AG09319 (cell line): ENCODE measurements around the gene MARCHF10.

Source experiments
- DNase-seq: peaks from one replicate; pipeline ENCODE4 v3.0.0-alpha.2; 2010; ENCODE audit warnings: low read depth; ENCODE audit errors: extremely low read depth
- TF ChIP-seq, protein P1 (sequence below): IDR thresholded peaks from 2 replicates; pipeline ENCODE4 v1.5.1; 2011; ENCODE audit warnings: low read depth, mild to moderate bottlenecking, inconsistent platforms, low read length, moderate library complexity

The MARCHF10 gene

DNA sequence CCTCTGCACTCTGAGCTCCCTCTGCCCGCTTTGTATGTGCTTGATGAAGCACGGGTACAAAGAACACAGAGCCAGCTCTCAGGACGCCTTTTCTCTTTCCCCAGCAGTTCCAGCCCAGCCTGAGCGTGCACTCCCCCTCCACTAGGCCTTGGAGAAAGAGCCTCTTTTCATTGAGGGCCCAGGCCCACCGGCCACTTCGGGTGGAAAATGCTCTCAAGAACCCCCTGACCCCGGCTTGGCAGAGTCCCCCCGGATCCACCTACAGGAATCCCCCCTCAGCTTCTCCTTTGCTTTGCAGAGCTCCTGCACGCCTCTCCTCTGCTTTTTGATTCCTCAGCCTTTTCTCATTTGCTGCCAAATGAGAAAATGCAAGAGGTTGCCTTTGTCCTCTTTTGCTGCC is 150.4 kb downstream of the MARCHF10 start:
- DNase-seq: no peak
- TF ChIP-seq, protein P1, sequence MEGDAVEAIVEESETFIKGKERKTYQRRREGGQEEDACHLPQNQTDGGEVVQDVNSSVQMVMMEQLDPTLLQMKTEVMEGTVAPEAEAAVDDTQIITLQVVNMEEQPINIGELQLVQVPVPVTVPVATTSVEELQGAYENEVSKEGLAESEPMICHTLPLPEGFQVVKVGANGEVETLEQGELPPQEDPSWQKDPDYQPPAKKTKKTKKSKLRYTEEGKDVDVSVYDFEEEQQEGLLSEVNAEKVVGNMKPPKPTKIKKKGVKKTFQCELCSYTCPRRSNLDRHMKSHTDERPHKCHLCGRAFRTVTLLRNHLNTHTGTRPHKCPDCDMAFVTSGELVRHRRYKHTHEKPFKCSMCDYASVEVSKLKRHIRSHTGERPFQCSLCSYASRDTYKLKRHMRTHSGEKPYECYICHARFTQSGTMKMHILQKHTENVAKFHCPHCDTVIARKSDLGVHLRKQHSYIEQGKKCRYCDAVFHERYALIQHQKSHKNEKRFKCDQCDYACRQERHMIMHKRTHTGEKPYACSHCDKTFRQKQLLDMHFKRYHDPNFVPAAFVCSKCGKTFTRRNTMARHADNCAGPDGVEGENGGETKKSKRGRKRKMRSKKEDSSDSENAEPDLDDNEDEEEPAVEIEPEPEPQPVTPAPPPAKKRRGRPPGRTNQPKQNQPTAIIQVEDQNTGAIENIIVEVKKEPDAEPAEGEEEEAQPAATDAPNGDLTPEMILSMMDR: no peak

DNA sequence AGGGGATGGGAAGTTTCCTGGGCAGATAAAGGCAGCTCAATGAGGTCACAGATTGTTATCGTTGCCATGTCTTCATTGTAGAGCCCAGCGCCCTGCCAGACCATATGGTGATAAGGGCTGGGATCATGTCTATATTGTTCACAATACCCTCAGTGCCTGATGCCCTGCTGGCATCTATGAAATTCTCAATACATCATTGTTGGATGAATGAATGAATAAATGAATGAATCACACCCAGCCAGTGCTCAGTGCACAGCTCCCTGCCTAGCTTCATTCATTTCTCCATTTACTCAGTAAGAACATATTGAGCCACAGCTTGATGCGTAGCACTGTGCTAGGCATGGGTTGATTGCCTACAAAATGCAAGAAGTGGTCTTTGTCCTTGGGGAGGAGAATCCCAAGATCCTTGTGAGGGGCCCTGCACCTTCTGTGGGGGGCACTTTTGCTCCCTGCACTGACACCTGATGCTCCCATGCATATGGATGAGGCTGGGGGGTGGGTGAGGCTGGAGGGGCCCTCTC is 150.9 kb downstream of the MARCHF10 start:
- DNase-seq: no peak
- TF ChIP-seq, protein P1: no peak

DNA sequence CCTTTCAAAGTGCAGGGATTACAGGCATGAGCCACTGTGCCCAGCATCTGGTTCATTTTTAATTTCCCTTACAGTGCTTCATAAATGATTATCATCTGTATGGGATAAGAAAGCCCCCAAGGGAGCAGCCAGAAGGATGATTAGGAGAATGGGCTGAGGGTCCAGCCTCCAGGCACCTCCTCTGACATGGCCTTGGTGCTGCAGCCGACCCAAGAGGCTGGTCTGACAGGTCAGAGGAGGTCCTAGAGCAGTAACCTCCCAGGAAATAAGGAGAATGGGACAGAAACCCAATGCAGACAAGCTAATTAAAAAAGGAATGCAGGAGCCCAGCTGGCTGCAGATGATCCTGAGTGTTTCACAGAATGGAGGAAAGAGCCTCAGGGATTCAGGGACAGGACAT is 151.7 kb downstream of the MARCHF10 start:
- no peak for DNase-seq

DNA sequence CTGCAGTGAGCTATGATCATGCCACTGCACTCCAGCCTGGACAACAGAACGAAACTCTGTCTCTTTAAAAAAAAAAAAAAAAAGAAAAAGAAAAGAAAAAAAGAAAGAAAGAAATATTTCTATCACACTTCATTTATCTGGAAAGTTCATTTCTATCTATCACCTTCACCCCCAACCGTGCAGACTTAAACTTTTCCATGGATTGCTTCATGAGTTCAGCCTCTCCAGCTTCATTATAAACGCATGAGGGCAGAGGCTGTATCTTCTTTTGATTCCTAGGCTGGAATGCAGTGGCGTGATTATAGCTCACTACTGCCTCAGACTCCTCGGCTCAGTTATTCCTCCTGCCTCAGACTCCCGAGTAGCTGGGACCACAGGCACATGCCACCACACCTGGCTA is 152.5 kb downstream of the MARCHF10 start:
- TF ChIP-seq, protein P1: no peak
- no peak for DNase-seq

More for the DNA sequence above, 151.7 kb downstream of the MARCHF10 start:
- TF ChIP-seq, protein P1: no peak

DNA sequence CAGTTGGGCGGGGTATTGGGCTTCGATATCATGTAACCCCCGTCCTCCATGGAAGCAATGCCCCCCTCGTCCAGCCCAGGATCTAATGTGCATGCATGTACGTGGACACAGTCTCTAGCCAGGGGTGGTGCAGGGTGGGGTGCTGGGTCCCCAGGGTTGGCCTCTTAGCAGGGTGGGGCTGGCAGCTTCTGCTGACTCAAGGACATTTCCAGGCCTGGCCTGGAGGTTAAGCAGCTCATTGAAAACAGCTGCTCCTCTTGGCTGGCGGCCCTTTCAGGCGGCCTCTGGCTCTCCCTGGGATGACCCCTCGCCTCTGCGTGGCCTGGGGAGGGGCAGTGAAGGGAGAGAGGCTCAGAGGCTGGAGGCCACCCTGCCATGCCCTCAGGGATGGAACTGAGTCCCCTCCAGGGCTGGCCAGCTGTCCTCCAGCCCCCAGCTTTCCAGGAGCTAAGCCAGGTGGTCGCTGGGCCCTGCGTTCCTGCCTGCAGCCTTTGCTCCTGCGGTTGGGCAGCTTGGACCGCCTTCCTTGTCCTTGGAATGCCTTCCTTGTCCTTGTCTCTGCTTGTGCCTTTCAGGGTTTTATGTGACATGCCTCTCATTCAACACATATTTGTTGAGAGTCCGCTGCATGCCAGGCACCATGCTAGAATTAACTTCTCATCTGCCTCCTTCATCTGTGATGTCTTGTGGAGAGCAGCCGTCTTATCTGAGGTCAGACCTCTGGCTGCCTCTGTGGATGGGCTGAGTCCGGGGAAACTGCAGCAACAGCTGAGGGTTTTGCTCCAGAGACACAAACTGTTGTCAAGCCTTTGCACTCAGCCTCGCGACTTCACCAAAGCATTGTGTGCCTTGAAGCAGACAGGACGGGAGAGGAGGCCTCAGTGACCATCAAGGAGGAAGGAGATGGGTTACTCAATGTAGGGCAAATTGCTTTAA is 154.0 kb downstream of the MARCHF10 start:
- DNase-seq: peak; percentile 66
- TF ChIP-seq, protein P1: no peak

DNA sequence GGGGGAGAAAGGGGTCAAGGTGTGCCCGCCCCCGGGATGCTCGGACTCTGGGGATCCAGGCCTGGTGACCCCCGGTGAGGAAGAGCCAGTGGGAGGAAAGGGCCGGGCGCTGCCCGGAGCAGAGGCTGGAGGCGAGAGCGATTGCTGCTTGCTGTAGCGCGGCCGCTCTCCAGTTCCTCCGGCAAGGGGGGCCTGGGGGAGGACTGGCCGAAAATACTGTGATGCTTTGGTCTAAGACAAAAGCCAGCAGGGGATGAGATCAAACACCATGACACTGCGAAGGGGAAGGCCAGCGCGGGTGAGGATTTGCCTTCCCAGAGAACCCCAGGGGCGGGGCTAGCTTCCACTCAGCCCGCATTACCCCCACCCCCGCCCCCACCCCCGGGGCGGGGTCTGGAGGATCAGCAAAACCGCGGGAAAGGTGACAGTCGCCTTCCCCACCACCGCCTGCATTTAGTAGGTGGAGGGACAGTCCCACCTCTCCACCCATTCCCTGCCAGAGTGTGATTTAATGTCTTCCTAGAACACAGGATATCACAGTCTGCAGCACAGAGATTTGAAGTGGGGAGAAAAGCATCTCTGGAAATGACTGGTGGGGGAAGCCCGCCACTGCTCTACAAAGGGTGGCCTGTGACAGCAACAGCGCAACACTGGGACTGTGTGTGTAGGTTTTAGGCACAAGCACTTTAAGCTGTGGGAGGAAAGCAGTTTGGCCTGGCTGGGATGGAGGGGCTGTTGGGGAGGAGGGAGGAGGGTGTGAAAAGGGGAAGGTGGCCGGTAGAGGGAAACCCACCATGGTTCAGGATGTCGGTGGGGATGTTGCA is 154.9 kb downstream of the MARCHF10 start:
- no peak for DNase-seq

More for the DNA sequence above, 154.9 kb downstream of the MARCHF10 start:
- TF ChIP-seq, protein P1: peak; percentile 11
